Measurements from ENCODE around the gene HTT. TPM values are rescaled to one million over a fixed set of nuclear protein-coding genes. Genes with fewer than 3 reads are reported as not detected.

The HTT gene
- total and polyA plus RNA-seq, 9 of the 15 experiments (the other 6 are each of a cell fraction or from before 2014, with no cell fraction given), result 0.66 to 31.6 (median 14.7) TPM

- Histone ChIP-seq H3K9me1 (ENCODE audit: control insufficient read depth, insufficient read depth, low read length) (no peaks in the 10 kb centered on the region), H4K20me1 (replicated peaks; ENCODE audit: control insufficient read depth, insufficient read depth, low read length) (no peaks in the 10 kb centered on the region), H3K27ac (ENCODE audit: extremely low read depth, low read depth, low read length) (no peak overlapping the region), H3K9ac (ENCODE audit: insufficient read depth in 1 of 2, low read depth in 2 of 2, low read length in 2 of 2) (0 out of 4 replicates have a peak overlapping the region, but pooled peaks of 1 of the 2 experiments have one; percentile 12), H3K27me3 (ENCODE audit: control insufficient read depth in 2 of 2, insufficient read depth in 2 of 2, low read length in 2 of 2) (no peaks in the 10 kb centered on the region), H3K4me2 (ENCODE audit: insufficient read depth, low read length) (no peak overlapping the region), H3K79me2 (ENCODE audit: control insufficient read depth, insufficient read depth, low read length) (no peaks in the 10 kb centered on the region), H3K36me3 (ENCODE audit: control insufficient read depth, insufficient read depth, low read length) (peaks cover 51% of the 10 kb centered on the region; the same call in 2 of the 3 replicates), H2AFZ (ENCODE audit: low read depth, low read length) (no peak overlapping the region), H3K9me3 (replicated peaks; ENCODE audit: control insufficient read depth, insufficient read depth, low read depth, low read length) (no peaks in the 10 kb centered on the region), H3K4me1 (replicated peaks in 1 of 2; ENCODE audit: control insufficient read depth in 2 of 2, insufficient read depth in 2 of 2, low read length in 2 of 2) (no peaks in the 10 kb centered on the region), H3K4me3 (no peak overlapping the region)
- in situ Hi-C loops (cut with MboI), result no loop called here
- WGBS (ENCODE audit: insufficient coverage, low coverage, missing lambda C conversion rate), result 93% methylated on average over 9 of the region's 12 CpGs
- ATAC-seq, result no peak
- no TSS peak for BruUV-seq (replicated peaks)
- intact Hi-C loops (cut with micrococcal nuclease), result no loop called here
- no peak for DNase-seq (ENCODE audit: extremely low read depth in 1 of 4, low spot score in 3 of 4)
- FAIRE-seq, result no peak
- POLR2A ChIA-PET, result interaction anchor here (1.5 kb wide), 1 partner anchor 22 kb away, joined by 3 read pairs; no protein-coding TSS in a partner anchor
- CTCF ChIA-PET (ENCODE audit: low intra/inter-chr PET ratio), result no interaction called here
- no peak for TF ChIP-seq POLR2G (IDR thresholded peaks at IDR 0.05; ENCODE audit: low read depth, low read length)
- TF ChIP-seq ATF3 (IDR thresholded peaks at IDR 0.05), result no peak
- TF ChIP-seq ATF3 (CRISPR knock-in tag; conservative IDR thresholded peaks at IDR 0.05), result no peak
- no peak for TF ChIP-seq EHMT2 (IDR thresholded peaks at IDR 0.05)
- TF ChIP-seq ELF1 (tag; IDR thresholded peaks at IDR 0.05), result no peak
- TF ChIP-seq SETDB1 (IDR thresholded peaks at IDR 0.05; ENCODE audit: low read length), result no peak
- TF ChIP-seq RBM15 (IDR thresholded peaks at IDR 0.05; ENCODE audit: insufficient read depth, low read length), result no peak
- no peak for TF ChIP-seq ZNF347 (CRISPR knock-in tag; IDR thresholded peaks at IDR 0.05; ENCODE audit: low read depth)
- TF ChIP-seq OTX1 (CRISPR knock-in tag; IDR thresholded peaks at IDR 0.05), result no peak
- no peak for TF ChIP-seq ZNF586 (CRISPR knock-in tag; conservative IDR thresholded peaks at IDR 0.05)
- TF ChIP-seq BRD4 (IDR thresholded peaks at IDR 0.05), result no peak
- TF ChIP-seq CTBP1 (IDR thresholded peaks at IDR 0.05; ENCODE audit: borderline replicate concordance), result no peak
- no peak for TF ChIP-seq POU5F1 (IDR thresholded peaks at IDR 0.05; ENCODE audit: borderline replicate concordance, low read depth, low read length, partially characterized antibody)
- TF ChIP-seq FOXJ3 (CRISPR knock-in tag; IDR thresholded peaks at IDR 0.05), result no peak
- no peak for TF ChIP-seq ZNF699 (CRISPR knock-in tag; IDR thresholded peaks at IDR 0.05; ENCODE audit: insufficient replicate concordance)
- TF ChIP-seq ARNT (IDR thresholded peaks at IDR 0.05), result no peak
- TF ChIP-seq XRCC5 (IDR thresholded peaks at IDR 0.05; ENCODE audit: low read depth, low read length), result no peak
- no peak for TF ChIP-seq ZNF165 (CRISPR knock-in tag; IDR thresholded peaks at IDR 0.05; ENCODE audit: borderline replicate concordance)
- no peak for TF ChIP-seq ZNF146 (CRISPR knock-in tag; IDR thresholded peaks at IDR 0.05; ENCODE audit: unreplicated experiment)
- no peak for TF ChIP-seq GTF2A2 (tag; IDR thresholded peaks at IDR 0.05)
- no peak for TF ChIP-seq ZNF79 (CRISPR knock-in tag; IDR thresholded peaks at IDR 0.05; ENCODE audit: low read depth)
Measured at GRCh38 chr4:3215256-3215655, 140.8 kb downstream of the HTT start.
